GM23248 (cell line): ENCODE data around the gene TGFB1. TPM values are rescaled to one million over a fixed set of nuclear protein-coding genes. Genes with fewer than 3 reads are reported as not detected.

Experiments used
- DNase-seq: peaks from one replicate; pipeline ENCODE4 v3.0.0-alpha.2; 2015
- H2AFZ ChIP-seq: fragments of 200-600 bp; sonication (generic); 2 replicates; pipeline ENCODE4 v1.6.1; 2016; ENCODE audit warnings: antibody characterized with exemption
- H3F3A ChIP-seq: fragments of 200-600 bp; sonication (generic); 2 replicates; pipeline ENCODE4 v1.6.1; 2016; ENCODE audit warnings: mild to moderate bottlenecking, antibody characterized with exemption, mixed run types; ENCODE audit not compliant: insufficient read depth
- H3K27ac ChIP-seq: fragments of 200-600 bp; sonication (generic); 2 replicates; pipeline ENCODE4 v1.5.1; 2016; ENCODE audit warnings: mild to moderate bottlenecking
- H3K27me3 ChIP-seq: fragments of 200-600 bp; sonication (generic); replicated peaks from 2 replicates; pipeline ENCODE4 v1.6.1; 2016; ENCODE audit warnings: mild to moderate bottlenecking; ENCODE audit not compliant: insufficient read depth
- H3K36me3 ChIP-seq: fragments of 200-600 bp; sonication (generic); 2 replicates; pipeline ENCODE4 v1.6.1; 2016; ENCODE audit warnings: low read depth, mild to moderate bottlenecking
- H3K4me1 ChIP-seq: fragments of 200-600 bp; sonication (generic); 2 replicates; pipeline ENCODE4 v1.6.1; 2016; ENCODE audit warnings: mild to moderate bottlenecking; ENCODE audit not compliant: insufficient read depth
- H3K4me2 ChIP-seq: fragments of 200-600 bp; sonication (generic); one replicate; pipeline ENCODE4 v1.6.1; 2016; ENCODE audit warnings: mild to moderate bottlenecking; ENCODE audit not compliant: unreplicated experiment
- H3K4me3 ChIP-seq: fragments of 200-600 bp; sonication (generic); 2 replicates; pipeline ENCODE4 v1.5.1; 2016; ENCODE audit warnings: mild to moderate bottlenecking
- H3K79me2 ChIP-seq: fragments of 200-600 bp; sonication (generic); 2 replicates; pipeline ENCODE4 v1.6.1; 2016; ENCODE audit warnings: mild to moderate bottlenecking; ENCODE audit not compliant: insufficient read depth
- H3K9ac ChIP-seq: fragments of 200-600 bp; sonication (generic); 2 replicates; pipeline ENCODE4 v1.6.1; 2016; ENCODE audit warnings: mild to moderate bottlenecking
- H3K9me2 ChIP-seq: fragments of 200-600 bp; sonication (generic); 2 replicates; pipeline ENCODE4 v1.6.1; 2016; ENCODE audit warnings: mixed run types, mild to moderate bottlenecking, moderate library complexity; ENCODE audit not compliant: insufficient read depth
- H3K9me3 ChIP-seq: fragments of 200-600 bp; sonication (generic); one replicate; pipeline ENCODE4 v1.6.1; 2017; ENCODE audit warnings: low read depth
- H4K20me1 ChIP-seq: fragments of 200-600 bp; sonication (generic); 2 replicates; pipeline ENCODE4 v1.6.0; 2016; ENCODE audit not compliant: insufficient read depth
- EZH2 ChIP-seq: fragments of 200-600 bp; sonication (generic); IDR thresholded peaks from 2 replicates; pipeline ENCODE4 v1.6.1; 2018; ENCODE audit warnings: antibody characterized with exemption, mild to moderate bottlenecking; ENCODE audit not compliant: insufficient read depth, poor library complexity, severe bottlenecking
- EZH2phosphoT487 ChIP-seq: fragments of 200-600 bp; sonication (generic); IDR thresholded peaks from 2 replicates; pipeline ENCODE4 v1.6.1; 2018; ENCODE audit warnings: antibody characterized with exemption, moderate library complexity, mild to moderate bottlenecking, low read depth; ENCODE audit not compliant: insufficient read depth
- WGBS, 2 experiments: methylation state at CpG; one replicate each; pipeline ENCODE4 v1.1.6; 2015 to 2017; ENCODE audit warnings: low lambda C conversion rate in 2 of 2, low coverage in 1 of 2; ENCODE audit errors: missing lambda C conversion rate in 2 of 2; 5-methylcytosine and 5-hydroxymethylcytosine counted together
- in situ Hi-C: fragments of 300-500 bp; cut with MboI; formaldehyde crosslinking; loops from 2 replicates; pipeline ENCODE4 v1.15.0; 2020
- polyA plus RNA-seq: library from polyadenylated mRNA; unstranded; fragments of >200 nt; fragmentation: Nextera tagmentation; extraction: Ambion mirVana; gene quantifications from 2 replicates; pipeline ENCODE4 v1.2.1, GENCODE V29; 2016
- total RNA-seq: library from RNA; depleted of rRNA; stranded (reverse); fragments of >200 nt; shearing (Covaris generic); gene quantifications from 2 replicates; pipeline ENCODE4 v1.2.3, GENCODE V29; 2014

Gene TGFB1
- total and polyA plus RNA-seq, 2 experiments from 2014 or later = 12.4 to 21.4 TPM

- H3K4me1 ChIP-seq = peaks cover 21% of the 10 kb centered on the region
- no peak for DNase-seq
- H3K9me3 ChIP-seq = no peaks in the 10 kb centered on the region
- no peaks in the 10 kb centered on the region for H4K20me1 ChIP-seq
- H3K27ac ChIP-seq = peak overlapping the region; percentile 95
- no peaks in the 10 kb centered on the region for H3K9me2 ChIP-seq
- in situ Hi-C loops = no loop called here
- H3F3A ChIP-seq = peaks cover 58% of the 10 kb centered on the region
- peaks cover 24% of the 10 kb centered on the region for H3K79me2 ChIP-seq
- TF ChIP-seq EZH2phosphoT487 (no peak), EZH2 (no peak)
- H3K36me3 ChIP-seq = peaks cover 22% of the 10 kb centered on the region
- WGBS, 2 experiments = 44 to 55% methylated on average over 4 of the region's 4 CpGs
- H3K27me3 ChIP-seq = no peaks in the 10 kb centered on the region
- H2AFZ ChIP-seq = no peak overlapping the region
- H3K4me3 ChIP-seq = no peak overlapping the region
- peak overlapping the region; percentile 62 for H3K9ac ChIP-seq
- H3K4me2 ChIP-seq = no peak overlapping the region
These were observed 45.7 kb downstream of the TGFB1 start for GRCh38 chr19:41307954-41308449.

GRCh38 chr19:41307090-41307875 lies 46.4 kb downstream of the TGFB1 start:
- Histone ChIP-seq H4K20me1 (no peaks in the 10 kb centered on the region), H3K27me3 (no peaks in the 10 kb centered on the region), H3K79me2 (peaks cover 17% of the 10 kb centered on the region), H3K4me3 (no peak overlapping the region), H3K36me3 (peaks cover 27% of the 10 kb centered on the region), H3K27ac (peak overlapping the region; percentile 95), H3K4me1 (peaks cover 21% of the 10 kb centered on the region), H3K4me2 (no peak overlapping the region), H3K9ac (peak overlapping the region; percentile 62), H3K9me2 (no peaks in the 10 kb centered on the region), H2AFZ (no peak overlapping the region), H3F3A (peaks cover 55% of the 10 kb centered on the region), H3K9me3 (no peaks in the 10 kb centered on the region)
- no peak for TF ChIP-seq EZH2
- in situ Hi-C loops = no loop called here
- DNase-seq = no peak
- 50 to 56% methylated on average over 8 of the region's 8 CpGs for WGBS, 2 experiments

- no peak for TF ChIP-seq EZH2phosphoT487
- no peak for TF ChIP-seq EZH2
- Histone ChIP-seq H3K4me3 (no peak overlapping the region), H3K4me2 (no peak overlapping the region), H3K27ac (0 out of 2 replicates have a peak overlapping the region, but pooled peaks have one; percentile 95), H3F3A (peaks cover 44% of the 10 kb centered on the region), H3K79me2 (peaks cover 9% of the 10 kb centered on the region), H3K9me2 (no peaks in the 10 kb centered on the region), H3K9ac (peak overlapping the region; percentile 29; the same call in 1 of the 2 replicates), H3K27me3 (no peaks in the 10 kb centered on the region), H3K4me1 (peaks cover 14% of the 10 kb centered on the region), H2AFZ (no peak overlapping the region), H3K9me3 (no peaks in the 10 kb centered on the region), H3K36me3 (peaks cover 33% of the 10 kb centered on the region), H4K20me1 (no peaks in the 10 kb centered on the region)
- in situ Hi-C loops = no loop called here
- 86 to 88% methylated on average over 11 to 13 of the region's 13 CpGs for WGBS, 2 experiments
- DNase-seq = no peak
These were observed 47.6 kb downstream of the TGFB1 start for GRCh38 chr19:41305927-41306793.

GRCh38 chr19:41304706-41305483 lies 48.8 kb downstream of the TGFB1 start:
- no peak for DNase-seq
- no peak overlapping the region for H3K4me3 ChIP-seq
- H3K9me2 ChIP-seq = no peaks in the 10 kb centered on the region
- in situ Hi-C loops = no loop called here
- no peaks in the 10 kb centered on the region for H3K9me3 ChIP-seq
- no peak for TF ChIP-seq EZH2
- peaks cover 16% of the 10 kb centered on the region for H3K79me2 ChIP-seq
- 71% methylated on average over 4 of the region's 4 CpGs for WGBS, 2 experiments
- H4K20me1 ChIP-seq = no peaks in the 10 kb centered on the region
- no peaks in the 10 kb centered on the region for H3K27me3 ChIP-seq
- no peak overlapping the region for H3K27ac ChIP-seq
- H3K4me1 ChIP-seq = peaks cover 13% of the 10 kb centered on the region
- no peak overlapping the region for H3K9ac ChIP-seq
- no peak overlapping the region for H2AFZ ChIP-seq
- no peak overlapping the region for H3K4me2 ChIP-seq
- H3K36me3 ChIP-seq = peaks cover 42% of the 10 kb centered on the region
- peaks cover 43% of the 10 kb centered on the region for H3F3A ChIP-seq
